Measurements from ENCODE around the gene CLDN22. TPM values are rescaled to one million over a fixed set of nuclear protein-coding genes. Genes with fewer than 3 reads are reported as not detected.
A peak's percentile ranks its signal among the peaks of the same experiment; 100 is the strongest.

CLDN22 gene
- total and polyA plus RNA-seq, 9 of the 15 experiments (the other 6 are each of a cell fraction or from before 2014, with no cell fraction given), result 0.21 TPM; not detected in 8

GRCh38 chr4:183348706-183349659 lies 28.9 kb upstream of the CLDN22 start:
- DNase-seq (ENCODE audit: extremely low read depth in 1 of 4, low spot score in 3 of 4), result peak; percentile 64 to 83 (median 74)
- WGBS (ENCODE audit: insufficient coverage, low coverage, missing lambda C conversion rate), result 30% methylated on average over 17 of the region's 17 CpGs
- no peak overlapping the region for H3K4me3 ChIP-seq
- CTCF ChIA-PET (ENCODE audit: low intra/inter-chr PET ratio), result interaction anchor here (0.6 kb wide), 1 partner anchor 80 kb away, joined by 3 read pairs; no protein-coding TSS in a partner anchor
- no peaks in the 10 kb centered on the region for H3K27me3 ChIP-seq (ENCODE audit: control insufficient read depth in 2 of 2, insufficient read depth in 2 of 2, low read length in 2 of 2)
- peak overlapping the region; percentile 26 to 49; a peak in 3 of 4 replicates for H3K9ac ChIP-seq (ENCODE audit: insufficient read depth in 1 of 2, low read depth in 2 of 2, low read length in 2 of 2)
- BruUV-seq (replicated peaks), result TSS peak; percentile 99
- H4K20me1 ChIP-seq (replicated peaks; ENCODE audit: control insufficient read depth, insufficient read depth, low read length), result no peaks in the 10 kb centered on the region
- peak overlapping the region; percentile 79 for H2AFZ ChIP-seq (ENCODE audit: low read depth, low read length)
- H3K9me3 ChIP-seq (replicated peaks; ENCODE audit: control insufficient read depth, insufficient read depth, low read depth, low read length), result no peaks in the 10 kb centered on the region
- peak; percentile 85 for ATAC-seq
- FAIRE-seq, result peak; percentile 92
- peaks cover 10 to 22% of the 10 kb centered on the region in 2 experiments; a peak in 4 of 5 replicates for H3K4me1 ChIP-seq (replicated peaks in 1 of 2; ENCODE audit: control insufficient read depth in 2 of 2, insufficient read depth in 2 of 2, low read length in 2 of 2)
- intact Hi-C loops (cut with micrococcal nuclease), result loop anchor here (1.0 kb wide), 1 partner anchor 46 kb away; no protein-coding TSS in a partner anchor
- peak overlapping the region; percentile 57 for H3K4me2 ChIP-seq (ENCODE audit: insufficient read depth, low read length)
- no peaks in the 10 kb centered on the region for H3K79me2 ChIP-seq (ENCODE audit: control insufficient read depth, insufficient read depth, low read length)
- no peaks in the 10 kb centered on the region for H3K9me1 ChIP-seq (ENCODE audit: control insufficient read depth, insufficient read depth, low read length)
- H3K36me3 ChIP-seq (ENCODE audit: control insufficient read depth, insufficient read depth, low read length), result no peaks in the 10 kb centered on the region
- H3K27ac ChIP-seq (ENCODE audit: extremely low read depth, low read depth, low read length), result peak overlapping the region; percentile 83
- POLR2A ChIA-PET, result no interaction called here
- in situ Hi-C loops (cut with MboI), result no loop called here
- TF ChIP-seq MEIS2 (IDR thresholded peaks at IDR 0.05; ENCODE audit: partially characterized antibody), result peak; percentile 58
- peak; percentile 67; the same call in 1 of the 2 replicates for TF ChIP-seq JUN (IDR thresholded peaks at IDR 0.05; ENCODE audit: borderline replicate concordance, low read depth, low read length)
- peak; percentile 34; the same call in 1 of the 2 replicates for TF ChIP-seq JUN (CRISPR knock-in tag; IDR thresholded peaks at IDR 0.05; ENCODE audit: borderline replicate concordance)
- TF ChIP-seq E4F1 (CRISPR knock-in tag; IDR thresholded peaks at IDR 0.05; ENCODE audit: borderline replicate concordance), result peak; percentile 92
- no peak for TF ChIP-seq MCM2 (IDR thresholded peaks at IDR 0.05; ENCODE audit: low read depth)
- TF ChIP-seq DNMT1 (IDR thresholded peaks at IDR 0.05), result no peak
- peak in 2 of 3 experiments; percentile 72 to 95; a peak in 4 of 6 replicates for TF ChIP-seq ZBTB11 (CRISPR knock-in tag; IDR thresholded peaks at IDR 0.05)
- TF ChIP-seq ZKSCAN8 (CRISPR knock-in tag; IDR thresholded peaks at IDR 0.05), result peak; percentile 99
- TF ChIP-seq HOXB6 (CRISPR knock-in tag; IDR thresholded peaks at IDR 0.05; ENCODE audit: borderline replicate concordance), result peak; percentile 99

All from K562 (cell line).